Ectodermal cell (in vitro differentiated cells): ENCODE results near the gene DNM3.
"Not testable (repeated sequence)": the region's sequence is repeated elsewhere in the genome, so short reads cannot be mapped to it uniquely, and the experiment has no call there.

Source experiments
- H3K27ac ChIP-seq: 2 replicates; pipeline ENCODE4 v1.7.0; 2013; ENCODE audit warnings: mild to moderate bottlenecking, low read depth, low read length; ENCODE audit not compliant: insufficient read depth, poor library complexity, severe bottlenecking
- H3K27me3 ChIP-seq: 2 replicates; pipeline ENCODE4 v1.7.0; 2013; ENCODE audit warnings: mild to moderate bottlenecking, low read length; ENCODE audit not compliant: insufficient read depth, control insufficient read depth, poor library complexity, severe bottlenecking
- H3K36me3 ChIP-seq: one replicate; pipeline ENCODE4 v1.7.0; 2013; ENCODE audit warnings: low read length; ENCODE audit not compliant: control insufficient read depth, insufficient read depth
- H3K4me1 ChIP-seq: one replicate; pipeline ENCODE4 v1.7.0; 2013; ENCODE audit warnings: low read length; ENCODE audit not compliant: control insufficient read depth, insufficient read depth
- H3K4me3 ChIP-seq: 2 replicates; pipeline ENCODE4 v1.7.0; 2013; ENCODE audit warnings: low read depth, low read length, control low read depth; ENCODE audit not compliant: insufficient read depth
- H3K9me3 ChIP-seq: 2 replicates; pipeline ENCODE4 v1.7.0; 2013; ENCODE audit warnings: mild to moderate bottlenecking, low read length, moderate library complexity; ENCODE audit not compliant: control insufficient read depth
- WGBS, 2 experiments: methylation state at CpG; one replicate each; pipeline ENCODE4 v1.1.7; 2013; ENCODE audit warnings: missing lambda C conversion rate in 2 of 2; 5-methylcytosine and 5-hydroxymethylcytosine counted together

DNM3 gene

GRCh38 chr1:172071746-172072145, 230.4 kb downstream of the DNM3 start:
- Histone ChIP-seq H3K27me3 (no peaks in the 10 kb centered on the region), H3K36me3 (no peaks in the 10 kb centered on the region), H3K4me1 (no peaks in the 10 kb centered on the region), H3K27ac (no peak overlapping the region), H3K9me3 (no peaks in the 10 kb centered on the region), H3K4me3 (no peak overlapping the region)
- 88 to 91% methylated on average over 1 to 2 of the region's 2 CpGs for WGBS, 2 experiments

- not testable (repeated sequence) for H3K4me3 ChIP-seq, H3K9me3 ChIP-seq, H3K27me3 ChIP-seq, H3K27ac ChIP-seq, H3K36me3 ChIP-seq, H3K4me1 ChIP-seq
- 92 to 97% methylated on average over 4 of the region's 4 CpGs for WGBS, 2 experiments
These were observed 238.6 kb downstream of the DNM3 start for GRCh38 chr1:172079859-172080258.

GRCh38 chr1:172083191-172083590, 241.9 kb downstream of the DNM3 start:
- 93 to 100% methylated on average over 1 of the region's 1 CpG for WGBS, 2 experiments
- H3K9me3 ChIP-seq, result no peaks in the 10 kb centered on the region

GRCh38 chr1:172084876-172085275, 243.6 kb downstream of the DNM3 start:
- no peaks in the 10 kb centered on the region for H3K9me3 ChIP-seq
- H3K27me3 ChIP-seq, result no peaks in the 10 kb centered on the region
- no peaks in the 10 kb centered on the region for H3K4me1 ChIP-seq
- H3K4me3 ChIP-seq, result no peak overlapping the region
- H3K27ac ChIP-seq, result no peak overlapping the region
- H3K36me3 ChIP-seq, result no peaks in the 10 kb centered on the region
- 100% methylated on average over 1 of the region's 2 CpGs; no CpG with 5 or more reads in 1 of the 2 experiments for WGBS, 2 experiments

More at GRCh38 chr1:172083191-172083590, 241.9 kb downstream of the DNM3 start:
- Histone ChIP-seq H3K27me3 (no peaks in the 10 kb centered on the region), H3K36me3 (no peaks in the 10 kb centered on the region), H3K27ac (no peak overlapping the region), H3K4me3 (no peak overlapping the region), H3K4me1 (no peaks in the 10 kb centered on the region)

- Histone ChIP-seq H3K27me3 (no peaks in the 10 kb centered on the region), H3K9me3 (no peaks in the 10 kb centered on the region), H3K27ac (no peak overlapping the region), H3K4me1 (no peaks in the 10 kb centered on the region), H3K36me3 (no peaks in the 10 kb centered on the region), H3K4me3 (no peak overlapping the region)
- 67 to 96% methylated on average over 3 of the region's 3 CpGs for WGBS, 2 experiments
These were observed 244.0 kb downstream of the DNM3 start for GRCh38 chr1:172085317-172085716.

- Histone ChIP-seq H3K4me1 (no peaks in the 10 kb centered on the region), H3K27ac (no peak overlapping the region), H3K4me3 (no peak overlapping the region), H3K27me3 (no peaks in the 10 kb centered on the region), H3K9me3 (no peaks in the 10 kb centered on the region), H3K36me3 (no peaks in the 10 kb centered on the region)
- 91 to 97% methylated on average over 2 of the region's 2 CpGs for WGBS, 2 experiments
These were observed 244.8 kb downstream of the DNM3 start for GRCh38 chr1:172086137-172086536.

- Histone ChIP-seq H3K27me3 (no peaks in the 10 kb centered on the region), H3K9me3 (no peaks in the 10 kb centered on the region), H3K4me3 (no peak overlapping the region), H3K27ac (no peak overlapping the region), H3K36me3 (no peaks in the 10 kb centered on the region), H3K4me1 (no peaks in the 10 kb centered on the region)
- 89 to 100% methylated on average over 1 of the region's 1 CpG for WGBS, 2 experiments
These were observed 247.0 kb downstream of the DNM3 start for GRCh38 chr1:172088256-172088655.

GRCh38 chr1:172089768-172090510, 248.6 kb downstream of the DNM3 start:
- Histone ChIP-seq H3K4me1 (no peaks in the 10 kb centered on the region), H3K4me3 (no peak overlapping the region), H3K27me3 (no peaks in the 10 kb centered on the region), H3K27ac (no peak overlapping the region), H3K36me3 (no peaks in the 10 kb centered on the region), H3K9me3 (no peaks in the 10 kb centered on the region)
- WGBS, 2 experiments, result 65 to 70% methylated on average over 7 of the region's 7 CpGs

GRCh38 chr1:172090511-172090817, 249.2 kb downstream of the DNM3 start:
- H3K27ac ChIP-seq, result no peak overlapping the region
- H3K9me3 ChIP-seq, result no peaks in the 10 kb centered on the region
- no peaks in the 10 kb centered on the region for H3K27me3 ChIP-seq
- no peaks in the 10 kb centered on the region for H3K36me3 ChIP-seq
- H3K4me1 ChIP-seq, result no peaks in the 10 kb centered on the region
- 67 to 80% methylated on average over 1 of the region's 1 CpG for WGBS, 2 experiments
- H3K4me3 ChIP-seq, result no peak overlapping the region

GRCh38 chr1:172095846-172096245, 254.5 kb downstream of the DNM3 start:
- H3K27ac ChIP-seq, result no peak overlapping the region
- 95% methylated on average over 1 of the region's 2 CpGs for WGBS, 2 experiments
- no peaks in the 10 kb centered on the region for H3K9me3 ChIP-seq
- H3K4me3 ChIP-seq, result no peak overlapping the region
- no peaks in the 10 kb centered on the region for H3K4me1 ChIP-seq
- no peaks in the 10 kb centered on the region for H3K36me3 ChIP-seq
- H3K27me3 ChIP-seq, result no peaks in the 10 kb centered on the region

GRCh38 chr1:172105230-172105629, 263.9 kb downstream of the DNM3 start:
- no peaks in the 10 kb centered on the region for H3K9me3 ChIP-seq
- no peak overlapping the region for H3K4me3 ChIP-seq
- no peaks in the 10 kb centered on the region for H3K27me3 ChIP-seq
- no peaks in the 10 kb centered on the region for H3K36me3 ChIP-seq
- no peaks in the 10 kb centered on the region for H3K4me1 ChIP-seq
- no peak overlapping the region for H3K27ac ChIP-seq
